GM06990 (cell line): ENCODE results near the gene UQCC3.
A peak's percentile ranks its signal among the peaks of the same experiment; 100 is the strongest.
"Not testable (repeated sequence)": the region's sequence is repeated elsewhere in the genome, so short reads cannot be mapped to it uniquely, and the experiment has no call there.

Experiments
- DNase-seq: peaks from one replicate; pipeline ENCODE4 v3.0.0-alpha.2; 2011; ENCODE audit not compliant: insufficient read length; ENCODE audit errors: extremely low read depth
- H3K27me3 ChIP-seq: replicated peaks from 2 replicates; pipeline ENCODE4 v1.6.0; 2011; ENCODE audit warnings: low read length; ENCODE audit not compliant: control insufficient read depth, insufficient read depth
- H3K36me3 ChIP-seq: 2 replicates; pipeline ENCODE4 v1.5.1; 2011; ENCODE audit warnings: low read length; ENCODE audit not compliant: control insufficient read depth, insufficient read depth
- H3K4me3 ChIP-seq: replicated peaks from 2 replicates; pipeline ENCODE4 v1.5.1; 2011; ENCODE audit warnings: low read depth, mild to moderate bottlenecking, control low read depth, low read length
- CTCF ChIP-seq: IDR thresholded peaks from 2 replicates; pipeline ENCODE4 v1.5.1; 2011; ENCODE audit warnings: low read length, control low read depth, mild to moderate bottlenecking, inconsistent platforms; ENCODE audit not compliant: insufficient read depth, poor library complexity, severe bottlenecking

Gene UQCC3

DNA sequence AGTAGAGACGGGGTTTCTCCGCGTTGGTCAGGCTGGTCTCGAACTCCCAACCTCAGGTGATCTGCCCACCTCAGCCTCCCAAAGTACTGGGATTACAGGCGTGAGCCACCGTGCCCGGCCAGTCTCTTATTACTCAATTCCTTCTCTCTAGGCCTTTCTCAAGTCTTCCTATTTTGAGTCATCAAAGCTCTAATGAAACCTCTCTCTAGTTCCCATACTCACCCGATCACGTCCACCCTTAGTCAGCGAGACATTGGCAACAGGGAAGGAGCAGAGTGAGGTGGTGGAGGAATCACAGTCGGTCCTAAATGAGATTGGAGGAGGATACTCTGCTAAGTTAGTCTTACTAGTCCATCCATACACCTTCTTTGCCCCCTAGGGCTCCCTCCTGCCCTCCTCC lies 30.8 kb downstream of the UQCC3 start:
- no peak overlapping the region for H3K4me3 ChIP-seq
- no peaks in the 10 kb centered on the region for H3K27me3 ChIP-seq
- no peaks in the 10 kb centered on the region for H3K36me3 ChIP-seq
- TF ChIP-seq CTCF, result no peak
- no peak for DNase-seq

GRCh38 chr11:62703921-62704320 lies 32.4 kb downstream of the UQCC3 start:
- H3K27me3 ChIP-seq, H3K4me3 ChIP-seq, DNase-seq, H3K36me3 ChIP-seq: not testable (repeated sequence)

GRCh38 chr11:62705413-62705812 lies 33.9 kb downstream of the UQCC3 start:
- no peaks in the 10 kb centered on the region for H3K27me3 ChIP-seq
- peaks cover 2% of the 10 kb centered on the region; the same call in 1 of the 2 replicates for H3K36me3 ChIP-seq
- no peak for TF ChIP-seq CTCF
- H3K4me3 ChIP-seq, result peak overlapping the region; percentile 82
- no peak for DNase-seq

DNA sequence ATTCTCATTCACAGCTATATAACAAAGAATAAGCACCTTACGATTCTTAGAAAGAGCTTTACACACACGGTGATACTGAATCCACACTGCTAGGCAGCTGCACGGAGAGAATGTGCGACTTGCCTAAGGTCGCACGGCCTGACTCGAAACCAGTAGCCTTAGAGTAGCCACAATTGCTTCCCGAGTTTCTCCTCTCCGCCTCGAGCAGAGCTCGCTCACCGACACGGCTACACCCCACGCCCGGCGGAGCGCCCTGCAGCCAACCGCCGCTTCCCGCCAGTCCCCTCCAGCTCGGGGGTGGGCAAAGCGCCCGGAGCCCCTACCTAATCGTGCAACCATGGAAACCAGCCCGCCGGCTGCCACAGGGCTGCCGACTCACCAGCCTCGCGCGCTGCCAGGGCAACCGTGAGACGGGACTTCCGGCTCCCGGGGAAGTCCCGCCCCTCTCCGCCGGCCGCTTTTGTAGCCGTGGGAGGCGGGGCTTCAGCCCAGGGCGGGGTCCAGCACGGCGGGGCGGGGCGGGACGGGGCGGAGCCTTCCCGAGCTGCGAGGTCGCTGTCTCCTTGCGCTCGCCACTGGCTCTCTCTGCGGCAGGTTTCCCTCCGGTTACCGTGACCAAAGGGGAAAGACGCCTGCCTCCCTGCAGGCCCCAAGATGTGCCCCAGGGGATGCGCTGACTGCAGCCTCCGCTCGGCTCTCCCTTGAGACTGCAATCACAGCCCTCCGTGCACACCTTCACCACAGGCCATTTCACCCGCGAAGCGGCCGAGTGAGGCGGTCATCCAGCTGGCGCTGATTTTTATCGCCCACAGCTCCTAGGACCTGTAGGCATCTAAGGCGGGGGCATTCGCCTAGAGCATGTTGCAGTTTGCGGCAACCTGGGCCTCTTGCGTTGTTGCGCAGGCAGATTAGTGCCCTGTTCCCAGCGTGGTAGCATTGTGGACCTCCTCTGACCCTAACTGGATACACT lies 34.7 kb downstream of the UQCC3 start:
- Histone ChIP-seq H3K4me3 (peak overlapping the region; percentile 82), H3K27me3 (no peaks in the 10 kb centered on the region), H3K36me3 (peaks cover 2% of the 10 kb centered on the region; the same call in 1 of the 2 replicates)
- DNase-seq, result peak; percentile 90
- no peak for TF ChIP-seq CTCF

- Histone ChIP-seq H3K36me3 (peaks cover 2% of the 10 kb centered on the region), H3K27me3 (no peaks in the 10 kb centered on the region), H3K4me3 (no peak overlapping the region)
- TF ChIP-seq CTCF, result no peak
- no peak for DNase-seq
Observed at GRCh38 chr11:62706850-62707247, 35.4 kb downstream of the UQCC3 start.

DNA sequence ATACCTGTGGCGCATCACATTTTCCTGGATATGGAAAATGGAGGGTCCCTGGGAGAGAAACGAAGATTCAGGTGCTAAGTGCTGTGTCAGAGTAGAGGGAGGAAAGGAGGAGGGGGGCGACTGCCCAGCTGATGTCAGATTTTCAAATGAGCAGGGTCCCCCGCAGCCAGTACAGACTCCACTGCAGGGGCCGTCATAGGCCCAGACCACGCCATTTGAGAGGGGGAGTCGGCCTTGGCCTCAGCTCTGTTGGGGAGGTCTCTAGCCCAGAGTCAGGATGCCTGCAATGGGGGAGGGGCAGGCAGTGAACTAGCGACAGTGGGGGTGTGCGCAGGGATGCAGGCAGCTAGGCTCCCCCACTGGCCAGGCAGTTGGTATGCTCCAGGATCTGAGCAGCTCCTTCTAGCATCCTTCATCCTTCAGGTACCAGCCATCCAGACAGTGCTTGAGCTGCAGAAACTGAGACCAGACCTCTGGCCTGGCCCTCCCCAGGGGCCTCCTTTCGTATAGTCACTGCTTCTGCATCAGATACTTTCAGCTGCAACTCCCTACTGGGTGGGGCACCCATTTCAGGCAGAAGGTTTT lies 35.9 kb downstream of the UQCC3 start, which contains the start of the genes BSCL2 and GNG3:
Gene BSCL2, minus strand, starts transcription at position 148 of the 585 bp plus-strand sequence. CDS start 229 bp downstream, outside the sequence.
Gene GNG3, plus strand, starts transcription at position 400 of the 585 bp plus-strand sequence. CDS start 620 bp downstream, outside the sequence.
- peak within 1 kb of the TSS; percentile 82 for H3K4me3 ChIP-seq
- H3K36me3 ChIP-seq, result peaks cover 4% of the 10 kb centered on the region
- DNase-seq, result no peak
- no peak for TF ChIP-seq CTCF
- H3K27me3 ChIP-seq, result no peaks in the 10 kb centered on the region
